Measurements from ENCODE around the gene CLEC2A.
"Not testable (repeated sequence)": the region's sequence is repeated elsewhere in the genome, so short reads cannot be mapped to it uniquely, and the experiment has no call there.

Gene CLEC2A

GRCh38 chr12:9975614-9976013, 43.4 kb upstream of the CLEC2A start:
- no peak overlapping the region for H3K27ac ChIP-seq (ENCODE audit: low read depth, low read length)
- H4K20me1 ChIP-seq (ENCODE audit: low read depth, low read length), result no peaks in the 10 kb centered on the region
- no peak overlapping the region for H3K4me3 ChIP-seq (ENCODE audit: insufficient read depth, low read length, poor library complexity, severe bottlenecking)
- H3K9ac ChIP-seq (ENCODE audit: low read length), result no peak overlapping the region
- H3K4me2 ChIP-seq (ENCODE audit: low read depth, low read length, poor library complexity, severe bottlenecking), result no peak overlapping the region
- no peaks in the 10 kb centered on the region for H3K36me3 ChIP-seq (ENCODE audit: low read length)
- H3K79me2 ChIP-seq (ENCODE audit: insufficient read depth, low read length), result no peaks in the 10 kb centered on the region
- no peaks in the 10 kb centered on the region for H3K9me3 ChIP-seq (ENCODE audit: insufficient read depth, low read length)
- TF ChIP-seq EZH2phosphoT487 (conservative IDR thresholded peaks at IDR 0.05; ENCODE audit: low read length) (no peak), CTCF (IDR thresholded peaks at IDR 0.05; ENCODE audit: insufficient read depth, low read length, poor library complexity, severe bottlenecking) (no peak)
- no peaks in the 10 kb centered on the region for H3F3A ChIP-seq (ENCODE audit: insufficient read depth)
- H2AFZ ChIP-seq (ENCODE audit: low read depth, low read length, severe bottlenecking), result no peak overlapping the region
- H3K27me3 ChIP-seq (ENCODE audit: low read length), result no peaks in the 10 kb centered on the region
- no peaks in the 10 kb centered on the region for H3K9me2 ChIP-seq (replicated peaks; ENCODE audit: insufficient read depth, low read length)

GRCh38 chr12:9974731-9975130, 42.6 kb upstream of the CLEC2A start:
- not testable (repeated sequence) for H3K9me2 ChIP-seq (replicated peaks; ENCODE audit: insufficient read depth, low read length); H3K79me2 ChIP-seq (ENCODE audit: insufficient read depth, low read length); H3K36me3 ChIP-seq (ENCODE audit: low read length); H3K9me3 ChIP-seq (ENCODE audit: insufficient read depth, low read length); H4K20me1 ChIP-seq (ENCODE audit: low read depth, low read length); H2AFZ ChIP-seq (ENCODE audit: low read depth, low read length, severe bottlenecking); H3K4me2 ChIP-seq (ENCODE audit: low read depth, low read length, poor library complexity, severe bottlenecking); H3K27ac ChIP-seq (ENCODE audit: low read depth, low read length); H3K9ac ChIP-seq (ENCODE audit: low read length); H3K27me3 ChIP-seq (ENCODE audit: low read length); H3K4me3 ChIP-seq (ENCODE audit: insufficient read depth, low read length, poor library complexity, severe bottlenecking); H3F3A ChIP-seq (ENCODE audit: insufficient read depth)

GRCh38 chr12:9973949-9974348, 41.8 kb upstream of the CLEC2A start:
- TF ChIP-seq EZH2phosphoT487 (conservative IDR thresholded peaks at IDR 0.05; ENCODE audit: low read length) (no peak), CTCF (IDR thresholded peaks at IDR 0.05; ENCODE audit: insufficient read depth, low read length, poor library complexity, severe bottlenecking) (no peak)
- Histone ChIP-seq H3K27me3 (ENCODE audit: low read length) (no peaks in the 10 kb centered on the region), H3K4me2 (ENCODE audit: low read depth, low read length, poor library complexity, severe bottlenecking) (no peak overlapping the region), H3K27ac (ENCODE audit: low read depth, low read length) (no peak overlapping the region), H3K9me3 (ENCODE audit: insufficient read depth, low read length) (no peaks in the 10 kb centered on the region), H3K9ac (ENCODE audit: low read length) (no peak overlapping the region), H3K4me3 (ENCODE audit: insufficient read depth, low read length, poor library complexity, severe bottlenecking) (no peak overlapping the region), H2AFZ (ENCODE audit: low read depth, low read length, severe bottlenecking) (no peak overlapping the region), H3K9me2 (replicated peaks; ENCODE audit: insufficient read depth, low read length) (no peaks in the 10 kb centered on the region), H4K20me1 (ENCODE audit: low read depth, low read length) (no peaks in the 10 kb centered on the region), H3F3A (ENCODE audit: insufficient read depth) (no peaks in the 10 kb centered on the region), H3K36me3 (ENCODE audit: low read length) (no peaks in the 10 kb centered on the region), H3K79me2 (ENCODE audit: insufficient read depth, low read length) (no peaks in the 10 kb centered on the region)

GRCh38 chr12:9971181-9971580, 39.0 kb upstream of the CLEC2A start, which contains the start of gene CLEC12A:
Gene CLEC12A (plus strand): TSS chr12:9971409. CDS start chr12:9971597, 188 bp downstream.
- H3K4me3 ChIP-seq (ENCODE audit: insufficient read depth, low read length, poor library complexity, severe bottlenecking), result no peak within 1 kb of the TSS
- H4K20me1 ChIP-seq (ENCODE audit: low read depth, low read length), result no peaks in the 10 kb centered on the region
- no peaks in the 10 kb centered on the region for H3K79me2 ChIP-seq (ENCODE audit: insufficient read depth, low read length)
- H2AFZ ChIP-seq (ENCODE audit: low read depth, low read length, severe bottlenecking), result no peak within 1 kb of the TSS
- no peak within 1 kb of the TSS for H3K27ac ChIP-seq (ENCODE audit: low read depth, low read length)
- H3K9ac ChIP-seq (ENCODE audit: low read length), result no peak within 1 kb of the TSS
- no peak within 1 kb of the TSS for H3K4me2 ChIP-seq (ENCODE audit: low read depth, low read length, poor library complexity, severe bottlenecking)
- H3K9me3 ChIP-seq (ENCODE audit: insufficient read depth, low read length), result no peaks in the 10 kb centered on the region
- no peaks in the 10 kb centered on the region for H3K27me3 ChIP-seq (ENCODE audit: low read length)
- no peaks in the 10 kb centered on the region for H3F3A ChIP-seq (ENCODE audit: insufficient read depth)
- no peak for TF ChIP-seq CTCF (IDR thresholded peaks at IDR 0.05; ENCODE audit: insufficient read depth, low read length, poor library complexity, severe bottlenecking)
- TF ChIP-seq EZH2phosphoT487 (conservative IDR thresholded peaks at IDR 0.05; ENCODE audit: low read length), result no peak
- no peaks in the 10 kb centered on the region for H3K9me2 ChIP-seq (replicated peaks; ENCODE audit: insufficient read depth, low read length)
- H3K36me3 ChIP-seq (ENCODE audit: low read length), result no peaks in the 10 kb centered on the region
